Measurements from ENCODE around the gene KIF1A. TPM values are rescaled to one million over a fixed set of nuclear protein-coding genes. Genes with fewer than 3 reads are reported as not detected.

The KIF1A gene
- total RNA-seq, 3 donors from 2014 or later, result 1.5 to 17.2 (median 1.9) TPM

- TF ChIP-seq, protein P1, sequence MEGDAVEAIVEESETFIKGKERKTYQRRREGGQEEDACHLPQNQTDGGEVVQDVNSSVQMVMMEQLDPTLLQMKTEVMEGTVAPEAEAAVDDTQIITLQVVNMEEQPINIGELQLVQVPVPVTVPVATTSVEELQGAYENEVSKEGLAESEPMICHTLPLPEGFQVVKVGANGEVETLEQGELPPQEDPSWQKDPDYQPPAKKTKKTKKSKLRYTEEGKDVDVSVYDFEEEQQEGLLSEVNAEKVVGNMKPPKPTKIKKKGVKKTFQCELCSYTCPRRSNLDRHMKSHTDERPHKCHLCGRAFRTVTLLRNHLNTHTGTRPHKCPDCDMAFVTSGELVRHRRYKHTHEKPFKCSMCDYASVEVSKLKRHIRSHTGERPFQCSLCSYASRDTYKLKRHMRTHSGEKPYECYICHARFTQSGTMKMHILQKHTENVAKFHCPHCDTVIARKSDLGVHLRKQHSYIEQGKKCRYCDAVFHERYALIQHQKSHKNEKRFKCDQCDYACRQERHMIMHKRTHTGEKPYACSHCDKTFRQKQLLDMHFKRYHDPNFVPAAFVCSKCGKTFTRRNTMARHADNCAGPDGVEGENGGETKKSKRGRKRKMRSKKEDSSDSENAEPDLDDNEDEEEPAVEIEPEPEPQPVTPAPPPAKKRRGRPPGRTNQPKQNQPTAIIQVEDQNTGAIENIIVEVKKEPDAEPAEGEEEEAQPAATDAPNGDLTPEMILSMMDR (IDR thresholded peaks at IDR 0.05), result no peak
- no peaks in the 10 kb centered on the region for H3K9me3 ChIP-seq
- DNase-seq (no peak), ATAC-seq (no peak)
- no peak overlapping the region for H3K4me3 ChIP-seq
- no peaks in the 10 kb centered on the region for H3K4me1 ChIP-seq (ENCODE audit: low read depth)
- intact Hi-C loops (cut with DNase I, micrococcal nuclease), result no loop called here
- H3K36me3 ChIP-seq (ENCODE audit: low read depth), result no peaks in the 10 kb centered on the region
These were observed 74.6 kb downstream of the KIF1A start for GRCh38 chr2:240745456-240745855.

GRCh38 chr2:240742602-240743095 is 77.4 kb downstream of the KIF1A start:
- DNase-seq (no peak), ATAC-seq (no peak)
- intact Hi-C loops (cut with DNase I, micrococcal nuclease), result no loop called here
- H3K36me3 ChIP-seq (ENCODE audit: low read depth), result no peaks in the 10 kb centered on the region
- no peak overlapping the region for H3K4me3 ChIP-seq
- TF ChIP-seq, protein P1 (IDR thresholded peaks at IDR 0.05), result no peak
- no peaks in the 10 kb centered on the region for H3K4me1 ChIP-seq (ENCODE audit: low read depth)
- H3K9me3 ChIP-seq, result no peaks in the 10 kb centered on the region

DNA sequence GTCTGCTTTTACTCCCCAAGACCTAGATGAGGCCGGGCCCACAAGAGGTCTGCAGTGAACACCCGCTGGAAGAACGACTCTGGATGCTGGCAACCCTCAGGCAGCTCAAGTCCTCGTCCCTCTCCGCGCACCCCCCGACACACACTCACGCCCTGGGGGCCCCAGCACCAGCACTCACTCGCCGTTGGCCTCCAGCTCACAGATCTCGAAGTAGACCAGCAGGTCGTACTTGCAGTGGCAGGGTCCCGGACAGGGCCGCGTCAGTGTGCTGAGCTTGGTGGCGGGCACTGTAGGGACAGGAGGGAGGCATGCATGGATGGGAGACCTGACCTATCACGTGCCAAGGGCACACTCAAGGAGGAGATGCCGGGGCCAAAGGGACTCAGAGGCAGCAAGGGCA is 78.9 kb downstream of the KIF1A start:
- TF ChIP-seq, protein P1 (IDR thresholded peaks at IDR 0.05), result no peak
- H3K4me1 ChIP-seq (ENCODE audit: low read depth), result no peaks in the 10 kb centered on the region

DNA sequence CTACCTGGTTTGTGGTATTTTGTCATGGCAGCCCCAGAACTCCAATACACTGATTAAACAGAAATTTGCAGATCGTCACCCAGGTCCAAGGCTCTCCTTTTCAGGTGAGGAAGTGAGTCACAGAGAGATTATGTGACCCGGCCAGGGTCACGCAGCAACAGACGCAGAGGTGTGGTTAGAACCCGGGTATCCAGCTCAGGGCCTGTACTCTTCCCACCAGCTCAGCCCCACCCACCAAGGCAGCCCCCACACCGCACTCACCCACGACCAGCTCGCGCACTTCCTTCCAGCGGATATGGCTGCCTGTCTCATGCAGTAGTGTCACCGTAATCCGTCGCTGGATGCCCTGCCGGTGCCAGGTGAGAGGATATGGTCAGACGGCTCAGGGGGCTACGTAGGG is 80.2 kb downstream of the KIF1A start:
- H3K4me1 ChIP-seq (ENCODE audit: low read depth), result no peaks in the 10 kb centered on the region
- H3K9me3 ChIP-seq, result no peaks in the 10 kb centered on the region
- H3K36me3 ChIP-seq (ENCODE audit: low read depth), result no peaks in the 10 kb centered on the region
- intact Hi-C loops (cut with DNase I, micrococcal nuclease), result no loop called here
- DNase-seq (no peak), ATAC-seq (no peak)
- TF ChIP-seq, protein P1 (IDR thresholded peaks at IDR 0.05), result no peak
- H3K4me3 ChIP-seq, result no peak overlapping the region

More for the DNA sequence above, 78.9 kb downstream of the KIF1A start:
- DNase-seq (no peak), ATAC-seq (no peak)
- intact Hi-C loops (cut with DNase I, micrococcal nuclease), result no loop called here
- no peaks in the 10 kb centered on the region for H3K36me3 ChIP-seq (ENCODE audit: low read depth)
- no peak overlapping the region for H3K4me3 ChIP-seq
- H3K9me3 ChIP-seq, result no peaks in the 10 kb centered on the region

GRCh38 chr2:240737958-240738357 is 82.1 kb downstream of the KIF1A start:
- TF ChIP-seq, protein P1 (IDR thresholded peaks at IDR 0.05), result no peak
- intact Hi-C loops (cut with DNase I, micrococcal nuclease), result no loop called here
- ATAC-seq, result no peak

DNA sequence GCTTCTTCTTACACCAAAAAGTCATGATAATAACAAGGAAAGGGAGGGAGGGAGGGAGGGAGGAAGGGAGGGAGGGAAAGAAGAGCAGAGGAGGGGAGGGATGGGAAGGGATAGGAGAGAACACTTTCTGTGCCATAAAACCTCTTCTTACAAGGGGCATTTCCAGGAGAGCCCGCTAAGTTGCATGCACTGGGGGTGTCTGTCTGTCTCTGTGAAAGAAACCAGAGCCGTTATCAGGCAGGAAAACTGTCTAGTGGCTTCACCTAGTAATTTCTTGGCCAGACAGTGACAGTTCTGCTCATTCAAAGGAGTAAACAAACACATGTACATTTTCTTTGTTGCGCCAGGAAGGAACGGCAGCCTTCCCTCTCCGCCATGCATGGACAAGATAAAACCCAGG is 82.5 kb downstream of the KIF1A start:
- intact Hi-C loops (cut with DNase I, micrococcal nuclease), result no loop called here
- TF ChIP-seq, protein P1 (IDR thresholded peaks at IDR 0.05), result no peak
- no peaks in the 10 kb centered on the region for H3K9me3 ChIP-seq

More at GRCh38 chr2:240737958-240738357, 82.1 kb downstream of the KIF1A start:
- H3K4me1 ChIP-seq (ENCODE audit: low read depth), result no peaks in the 10 kb centered on the region
- H3K4me3 ChIP-seq, result no peak overlapping the region
- no peak for DNase-seq
- H3K9me3 ChIP-seq, result no peaks in the 10 kb centered on the region
- no peaks in the 10 kb centered on the region for H3K36me3 ChIP-seq (ENCODE audit: low read depth)

More for the DNA sequence above, 82.5 kb downstream of the KIF1A start:
- H3K4me1 ChIP-seq (ENCODE audit: low read depth), result no peaks in the 10 kb centered on the region
- no peak overlapping the region for H3K4me3 ChIP-seq
- ATAC-seq, result no peak
- H3K36me3 ChIP-seq (ENCODE audit: low read depth), result no peaks in the 10 kb centered on the region
- no peak for DNase-seq
